CD8-positive, alpha-beta memory T cell (primary cell): ENCODE data around the gene CNN1. TPM values are rescaled to one million over a fixed set of nuclear protein-coding genes. Genes with fewer than 3 reads are reported as not detected.
"Not testable (repeated sequence)": the region's sequence is repeated elsewhere in the genome, so short reads cannot be mapped to it uniquely, and the experiment has no call there.

Source experiments
- CTCF ChIA-PET: fragments of 350-600 bp; sonication (Branson Sonifier 250); formaldehyde crosslinking; loops from one replicate; lab custom pipeline; 2021; ENCODE audit warnings: antibody characterized with exemption; lab: Charles Lee
- POLR2A ChIA-PET: fragments of 350-600 bp; sonication (Branson Sonifier 250); formaldehyde crosslinking; loops from one replicate; lab custom pipeline; 2021; ENCODE audit warnings: antibody characterized with exemption; lab: Charles Lee
- DNase-seq, 5 donors: peaks; one replicate each; pipeline versions ENCODE4 v3.0.0 to v3.0.0-alpha.2; 2020 to 2022; ENCODE audit warnings: mixed read lengths in 1 of 5
- H3K27ac ChIP-seq: one replicate; pipeline ENCODE4 v1.7.0; 2013; ENCODE audit warnings: low read depth, mild to moderate bottlenecking, low read length, moderate library complexity
- H3K27me3 ChIP-seq: 2 replicates; pipeline ENCODE4 v1.7.0; 2013; ENCODE audit warnings: low read length, mild to moderate bottlenecking; ENCODE audit not compliant: insufficient read depth, poor library complexity, severe bottlenecking
- H3K36me3 ChIP-seq: 2 replicates; pipeline ENCODE4 v1.7.0; 2013; ENCODE audit warnings: mild to moderate bottlenecking, low read length, moderate library complexity; ENCODE audit not compliant: insufficient read depth
- H3K4me1 ChIP-seq: 2 replicates; pipeline ENCODE4 v1.7.0; 2013; ENCODE audit warnings: mild to moderate bottlenecking, low read length, moderate library complexity; ENCODE audit not compliant: insufficient read depth
- H3K4me3 ChIP-seq: 2 replicates; pipeline ENCODE4 v1.7.0; 2013; ENCODE audit warnings: mild to moderate bottlenecking, low read length
- H3K9me3 ChIP-seq: 2 replicates; pipeline ENCODE4 v1.7.0; 2013; ENCODE audit warnings: mild to moderate bottlenecking, low read length
- H3K27ac Mint-ChIP-seq, 8 donors: one replicate each; pipeline ENCODE4 v1.8.0; 2020 to 2021; ENCODE audit warnings: mixed read lengths in 8 of 8, mild to moderate bottlenecking in 6 of 8, inconsistent platforms in 3 of 8, moderate library complexity in 3 of 8
- H3K27me3 Mint-ChIP-seq, 2 donors: one replicate each; pipeline ENCODE4 v1.8.0; 2020 to 2021; ENCODE audit warnings: mixed read lengths in 2 of 2, mild to moderate bottlenecking in 1 of 2, moderate library complexity in 1 of 2
- H3K36me3 Mint-ChIP-seq, 3 donors: one replicate each; pipeline ENCODE4 v1.8.0; 2020 to 2021; ENCODE audit warnings: mixed read lengths in 3 of 3, inconsistent platforms in 1 of 3, mild to moderate bottlenecking in 1 of 3
- H3K4me1 Mint-ChIP-seq, 3 donors: one replicate each; pipeline ENCODE4 v1.8.0; 2020 to 2021; ENCODE audit warnings: mixed read lengths in 3 of 3, inconsistent platforms in 1 of 3, mild to moderate bottlenecking in 1 of 3
- H3K4me3 Mint-ChIP-seq, 7 donors: one replicate each; pipeline ENCODE4 v1.8.0; 2020 to 2021; ENCODE audit warnings: mixed read lengths in 7 of 7, mild to moderate bottlenecking in 6 of 7, moderate library complexity in 4 of 7, inconsistent platforms in 2 of 7
- H3K9me3 Mint-ChIP-seq, 5 donors: one replicate each; pipeline ENCODE4 v1.8.0; 2020 to 2022; ENCODE audit warnings: mixed read lengths in 5 of 5, mild to moderate bottlenecking in 3 of 5, moderate library complexity in 2 of 5, inconsistent platforms in 1 of 5
- polyA plus RNA-seq: library from polyadenylated mRNA; unstranded; fragments of 300-500 nt; fragmentation: Illumina TruSeq; gene quantifications from one replicate; pipeline ENCODE4 v1.2.3, GENCODE V29; 2021
- total RNA-seq, 2 experiments: library from RNA; stranded (reverse); gene quantifications; one replicate each; pipeline ENCODE4 v1.2.3, GENCODE V29; 2021

CNN1 gene
- total and polyA plus RNA-seq, 3 experiments from 2014 or later, result not detected

GRCh38 chr19:11599704-11600103 lies 61.1 kb downstream of the CNN1 start:
- H3K27me3 Mint-ChIP-seq, DNase-seq, H3K36me3 ChIP-seq, H3K27ac ChIP-seq, H3K9me3 Mint-ChIP-seq, CTCF ChIA-PET, POLR2A ChIA-PET, H3K27me3 ChIP-seq, H3K4me3 ChIP-seq, H3K9me3 ChIP-seq: not testable (repeated sequence)
- peak overlapping the region in 3 of 7 donors; percentile 16 to 96 (median 51) for H3K4me3 Mint-ChIP-seq
- H3K4me1 ChIP-seq, result peaks cover 23% of the 10 kb centered on the region
- H3K27ac Mint-ChIP-seq, result peak overlapping the region in 1 of 8 donors; percentile 54
- peaks cover 23 to 45% (median 40%) of the 10 kb centered on the region in 3 donors for H3K4me1 Mint-ChIP-seq
- H3K36me3 Mint-ChIP-seq, result peaks cover 6 to 19% (median 9%) of the 10 kb centered on the region in 3 donors

Other genes starting within 250 kb of the CNN1 start
- not detected for gene TSPAN16, start 242.7 kb upstream of the CNN1 start, total RNA-seq
- not detected for gene TSPAN16, start 242.7 kb upstream of the CNN1 start, polyA plus RNA-seq
- gene RAB3D, start 199.2 kb upstream of the CNN1 start, total RNA-seq, result 1 to 10 TPM; 3.2 to 4.5 TPM
- 3.7 TPM for gene RAB3D, start 199.2 kb upstream of the CNN1 start, polyA plus RNA-seq
- gene TMEM205, start 192.6 kb upstream of the CNN1 start, total RNA-seq, result 10 to 100 TPM; 24.8 to 30.5 TPM
- gene TMEM205, start 192.6 kb upstream of the CNN1 start, polyA plus RNA-seq, result 75.9 TPM
- gene CCDC159, start 192.3 kb upstream of the CNN1 start, total RNA-seq, result 10 to 100 TPM; 14.2 to 14.6 TPM
- gene CCDC159, start 192.3 kb upstream of the CNN1 start, polyA plus RNA-seq, result 30.1 TPM
- 1 to 10 TPM; 2.1 to 2.2 TPM for gene PLPPR2, start 183.4 kb upstream of the CNN1 start, total RNA-seq
- gene PLPPR2, start 183.4 kb upstream of the CNN1 start, polyA plus RNA-seq, result 1.2 TPM
- gene SWSAP1, start 164.2 kb upstream of the CNN1 start, total RNA-seq, result 1 to 10 TPM; 2.1 to 2.2 TPM
- 7.0 TPM for gene SWSAP1, start 164.2 kb upstream of the CNN1 start, polyA plus RNA-seq
- 1 to 10 TPM; 3.4 to 3.6 TPM for gene EPOR, start 154.5 kb upstream of the CNN1 start, total RNA-seq
- gene EPOR, start 154.5 kb upstream of the CNN1 start, polyA plus RNA-seq, result 8.0 TPM
- gene RGL3, start 119.5 kb upstream of the CNN1 start, total RNA-seq, result not detected
- gene RGL3, start 119.5 kb upstream of the CNN1 start, polyA plus RNA-seq, result not detected
- under 1 TPM; 0.11 to 0.24 TPM for gene ODAD3, start 103.7 kb upstream of the CNN1 start, total RNA-seq
- gene ODAD3, start 103.7 kb upstream of the CNN1 start, polyA plus RNA-seq, result not detected
- 100 to 1,000 TPM; 262 to 272 TPM for gene PRKCSH, start 103.2 kb upstream of the CNN1 start, total RNA-seq
- 60.7 TPM for gene PRKCSH, start 103.2 kb upstream of the CNN1 start, polyA plus RNA-seq
- gene ELAVL3, start 57.8 kb upstream of the CNN1 start, total RNA-seq, result not detected
- not detected for gene ELAVL3, start 57.8 kb upstream of the CNN1 start, polyA plus RNA-seq
- gene ZNF653, start 33.0 kb upstream of the CNN1 start, total RNA-seq, result 10 to 100 TPM; 12.6 to 13.3 TPM
- 5.1 TPM for gene ZNF653, start 33.0 kb upstream of the CNN1 start, polyA plus RNA-seq
- gene ECSIT, start 9.7 kb upstream of the CNN1 start, total RNA-seq, result 10 to 100 TPM; 59.6 to 61.0 TPM
- 31.4 TPM for gene ECSIT, start 9.7 kb upstream of the CNN1 start, polyA plus RNA-seq
- gene ELOF1, start 20.4 kb downstream of the CNN1 start, total RNA-seq, result 10 to 100 TPM; 61.7 to 62.7 TPM
- gene ELOF1, start 20.4 kb downstream of the CNN1 start, polyA plus RNA-seq, result 91.7 TPM
- 1 to 10 TPM; 5.7 TPM for gene ACP5, start 38.8 kb downstream of the CNN1 start, total RNA-seq
- 11.8 TPM for gene ACP5, start 38.8 kb downstream of the CNN1 start, polyA plus RNA-seq
- gene ZNF627, start 58.6 kb downstream of the CNN1 start, total RNA-seq, result 1 to 10 TPM; 5.7 to 6.2 TPM
- gene ZNF627, start 58.6 kb downstream of the CNN1 start, polyA plus RNA-seq, result 6.2 TPM
- 1 to 10 TPM; 4.4 to 4.6 TPM for gene ZNF823, start 200.1 kb downstream of the CNN1 start, total RNA-seq
- gene ZNF823, start 200.1 kb downstream of the CNN1 start, polyA plus RNA-seq, result 3.6 TPM
- gene ZNF441, start 228.1 kb downstream of the CNN1 start, total RNA-seq, result 1 to 10 TPM; 6.4 to 7.5 TPM
- gene ZNF441, start 228.1 kb downstream of the CNN1 start, polyA plus RNA-seq, result 5.9 TPM